Measurements from ENCODE around the gene LHFPL3.

DNA sequence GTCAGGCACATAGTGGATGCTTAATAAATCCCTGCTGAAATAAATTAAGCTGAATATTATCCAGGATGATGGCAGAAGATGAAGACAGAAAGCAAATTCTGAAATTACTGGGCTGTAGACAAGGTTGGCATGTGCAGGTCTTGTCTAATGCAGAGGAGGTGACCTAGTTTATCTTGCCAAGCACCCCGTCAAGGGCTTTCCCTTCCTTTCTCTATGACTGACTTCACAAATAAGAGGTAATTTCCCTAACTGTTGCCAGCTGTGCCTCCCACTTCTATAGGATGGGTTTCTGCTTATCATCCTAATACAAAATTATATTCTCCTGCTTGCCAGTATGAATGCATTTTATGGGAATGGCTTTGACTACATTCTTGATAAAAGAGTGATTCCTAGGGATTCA lies 38.0 kb downstream of the LHFPL3 start:
- TF ChIP-seq CTCF (IDR thresholded peaks at IDR 0.05; ENCODE audit: poor library complexity, severe bottlenecking) (no peak), TAF1 (IDR thresholded peaks at IDR 0.05; ENCODE audit: low read depth) (no peak), EZH2 (IDR thresholded peaks at IDR 0.05; ENCODE audit: borderline replicate concordance, insufficient read depth, low read length, poor library complexity, severe bottlenecking) (no peak), RAD21 (conservative IDR thresholded peaks at IDR 0.05) (no peak), POLR2AphosphoS5 (IDR thresholded peaks at IDR 0.05) (no peak), MXI1 (conservative IDR thresholded peaks at IDR 0.05; ENCODE audit: poor library complexity, severe bottlenecking) (no peak), EP300 (conservative IDR thresholded peaks at IDR 0.05; ENCODE audit: poor library complexity, severe bottlenecking) (no peak)
- TF ChIP-seq, protein P1, sequence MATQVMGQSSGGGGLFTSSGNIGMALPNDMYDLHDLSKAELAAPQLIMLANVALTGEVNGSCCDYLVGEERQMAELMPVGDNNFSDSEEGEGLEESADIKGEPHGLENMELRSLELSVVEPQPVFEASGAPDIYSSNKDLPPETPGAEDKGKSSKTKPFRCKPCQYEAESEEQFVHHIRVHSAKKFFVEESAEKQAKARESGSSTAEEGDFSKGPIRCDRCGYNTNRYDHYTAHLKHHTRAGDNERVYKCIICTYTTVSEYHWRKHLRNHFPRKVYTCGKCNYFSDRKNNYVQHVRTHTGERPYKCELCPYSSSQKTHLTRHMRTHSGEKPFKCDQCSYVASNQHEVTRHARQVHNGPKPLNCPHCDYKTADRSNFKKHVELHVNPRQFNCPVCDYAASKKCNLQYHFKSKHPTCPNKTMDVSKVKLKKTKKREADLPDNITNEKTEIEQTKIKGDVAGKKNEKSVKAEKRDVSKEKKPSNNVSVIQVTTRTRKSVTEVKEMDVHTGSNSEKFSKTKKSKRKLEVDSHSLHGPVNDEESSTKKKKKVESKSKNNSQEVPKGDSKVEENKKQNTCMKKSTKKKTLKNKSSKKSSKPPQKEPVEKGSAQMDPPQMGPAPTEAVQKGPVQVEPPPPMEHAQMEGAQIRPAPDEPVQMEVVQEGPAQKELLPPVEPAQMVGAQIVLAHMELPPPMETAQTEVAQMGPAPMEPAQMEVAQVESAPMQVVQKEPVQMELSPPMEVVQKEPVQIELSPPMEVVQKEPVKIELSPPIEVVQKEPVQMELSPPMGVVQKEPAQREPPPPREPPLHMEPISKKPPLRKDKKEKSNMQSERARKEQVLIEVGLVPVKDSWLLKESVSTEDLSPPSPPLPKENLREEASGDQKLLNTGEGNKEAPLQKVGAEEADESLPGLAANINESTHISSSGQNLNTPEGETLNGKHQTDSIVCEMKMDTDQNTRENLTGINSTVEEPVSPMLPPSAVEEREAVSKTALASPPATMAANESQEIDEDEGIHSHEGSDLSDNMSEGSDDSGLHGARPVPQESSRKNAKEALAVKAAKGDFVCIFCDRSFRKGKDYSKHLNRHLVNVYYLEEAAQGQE (IDR thresholded peaks at IDR 0.05; ENCODE audit: borderline replicate concordance), result no peak
